GM21529 (cell line): Measurements from ENCODE around the gene EPHB1.

Experiments
- ATAC-seq: cut with Tn5 transposase; IDR thresholded peaks from one replicate; pipeline ENCODE4 v1.9.1; 2021; ENCODE audit not compliant: unreplicated experiment

The EPHB1 gene

DNA sequence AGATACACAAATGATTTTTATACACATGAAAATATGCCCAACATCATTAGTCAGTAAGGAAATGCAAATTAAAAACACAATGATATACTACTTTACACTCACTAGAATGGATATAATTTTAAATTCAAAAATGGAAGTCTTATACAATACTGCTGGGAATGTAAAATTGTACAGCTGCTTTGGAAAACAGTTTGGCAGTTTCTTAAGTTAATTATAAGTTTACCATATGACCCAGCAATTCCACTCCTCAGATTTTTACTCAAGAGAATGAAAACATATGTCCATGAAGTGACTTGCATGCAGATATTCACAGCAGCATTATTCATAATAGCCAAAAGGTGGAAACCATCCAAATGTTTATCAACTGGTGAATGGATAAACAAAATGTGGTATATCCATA lies 281.3 kb downstream of the EPHB1 start:
- no peak for ATAC-seq

DNA sequence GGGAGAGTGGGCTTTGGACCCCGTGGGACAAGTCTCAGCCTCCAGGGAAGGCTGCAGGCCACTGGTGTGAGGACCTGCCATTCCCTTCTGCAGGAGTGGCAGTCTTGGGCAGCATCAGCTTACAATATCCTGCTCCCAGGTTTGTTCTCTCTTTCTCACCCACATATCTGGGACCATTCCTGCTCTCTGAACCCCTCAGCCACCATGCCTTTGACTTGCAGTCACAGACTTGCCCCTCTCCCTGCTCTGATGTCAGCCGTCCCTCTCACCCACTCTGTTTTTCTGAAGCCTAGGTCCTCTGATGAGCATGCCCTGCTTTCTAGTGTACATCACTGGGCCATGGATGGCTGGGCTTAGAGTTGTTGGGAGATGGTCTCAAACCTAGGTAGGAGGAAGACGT lies 282.1 kb downstream of the EPHB1 start:
- ATAC-seq, result no peak

DNA sequence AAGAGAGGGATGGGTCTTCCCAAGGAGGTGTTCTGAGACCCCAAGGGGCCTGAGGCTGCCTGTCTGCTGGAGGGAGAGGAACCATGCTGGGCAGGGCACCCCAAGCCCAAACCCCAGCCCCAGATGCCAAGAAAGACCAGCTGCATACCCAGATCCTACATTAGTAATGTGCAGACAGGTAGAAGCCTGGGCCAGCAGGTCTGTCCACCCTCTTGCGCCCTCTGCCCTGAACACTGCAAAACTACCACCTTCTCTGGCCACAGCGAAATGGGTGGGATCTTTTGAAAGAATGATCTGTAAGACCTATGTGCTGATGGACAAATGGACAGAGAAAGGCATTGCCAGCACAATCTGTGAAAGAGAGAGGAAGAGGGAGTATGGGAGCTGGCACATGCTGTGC lies 283.2 kb downstream of the EPHB1 start:
- no peak for ATAC-seq

DNA sequence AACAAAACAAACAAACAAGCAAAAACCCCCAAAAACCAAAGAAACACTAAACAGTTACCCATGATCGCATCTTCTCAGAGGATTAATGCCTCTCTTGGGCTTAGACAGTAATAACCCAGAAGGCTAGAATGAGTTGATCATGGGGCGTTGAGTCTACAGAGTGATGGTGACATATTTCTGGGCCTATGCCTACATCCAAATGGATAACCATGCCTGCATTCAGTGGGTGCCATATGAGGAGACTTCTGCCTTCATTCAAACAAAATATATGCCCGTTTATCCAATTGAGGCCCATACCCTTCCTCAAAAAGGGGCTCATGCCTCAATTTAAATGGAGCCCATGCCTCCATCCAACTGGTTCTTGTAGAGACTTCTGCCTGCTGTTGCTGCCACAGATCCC lies 284.0 kb downstream of the EPHB1 start:
- ATAC-seq, result no peak

GRCh38 chr3:135081451-135081850 lies 286.4 kb downstream of the EPHB1 start:
- ATAC-seq, result no peak

GRCh38 chr3:135081856-135082434 lies 286.9 kb downstream of the EPHB1 start:
- no peak for ATAC-seq

DNA sequence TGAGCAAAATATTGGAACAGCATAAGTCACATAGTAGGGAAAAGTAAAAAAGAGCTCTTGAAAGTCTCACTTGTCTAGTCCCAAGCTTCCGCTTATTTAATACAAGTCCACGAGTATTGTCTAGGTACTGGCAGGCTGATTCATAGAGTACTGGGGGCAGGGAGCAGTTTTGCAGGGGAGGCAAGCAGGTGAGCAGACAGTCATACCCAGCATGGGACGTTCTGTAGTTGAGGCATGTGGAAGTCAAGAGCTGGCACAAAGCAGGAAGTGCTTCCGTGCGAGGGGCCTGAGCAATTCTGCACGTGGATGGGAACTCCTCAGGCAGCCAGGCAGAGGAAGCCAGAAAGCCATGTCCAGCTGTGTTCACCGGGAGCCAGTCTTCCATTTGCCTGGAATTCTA lies 287.6 kb downstream of the EPHB1 start:
- ATAC-seq, result no peak

GRCh38 chr3:135083179-135083578 lies 288.1 kb downstream of the EPHB1 start:
- no peak for ATAC-seq

- ATAC-seq, result no peak
Observed at GRCh38 chr3:135083756-135084155, 288.7 kb downstream of the EPHB1 start.

- ATAC-seq, result no peak
Observed at GRCh38 chr3:135084405-135084804, 289.3 kb downstream of the EPHB1 start.

GRCh38 chr3:135084976-135085375 lies 289.9 kb downstream of the EPHB1 start:
- no peak for ATAC-seq

DNA sequence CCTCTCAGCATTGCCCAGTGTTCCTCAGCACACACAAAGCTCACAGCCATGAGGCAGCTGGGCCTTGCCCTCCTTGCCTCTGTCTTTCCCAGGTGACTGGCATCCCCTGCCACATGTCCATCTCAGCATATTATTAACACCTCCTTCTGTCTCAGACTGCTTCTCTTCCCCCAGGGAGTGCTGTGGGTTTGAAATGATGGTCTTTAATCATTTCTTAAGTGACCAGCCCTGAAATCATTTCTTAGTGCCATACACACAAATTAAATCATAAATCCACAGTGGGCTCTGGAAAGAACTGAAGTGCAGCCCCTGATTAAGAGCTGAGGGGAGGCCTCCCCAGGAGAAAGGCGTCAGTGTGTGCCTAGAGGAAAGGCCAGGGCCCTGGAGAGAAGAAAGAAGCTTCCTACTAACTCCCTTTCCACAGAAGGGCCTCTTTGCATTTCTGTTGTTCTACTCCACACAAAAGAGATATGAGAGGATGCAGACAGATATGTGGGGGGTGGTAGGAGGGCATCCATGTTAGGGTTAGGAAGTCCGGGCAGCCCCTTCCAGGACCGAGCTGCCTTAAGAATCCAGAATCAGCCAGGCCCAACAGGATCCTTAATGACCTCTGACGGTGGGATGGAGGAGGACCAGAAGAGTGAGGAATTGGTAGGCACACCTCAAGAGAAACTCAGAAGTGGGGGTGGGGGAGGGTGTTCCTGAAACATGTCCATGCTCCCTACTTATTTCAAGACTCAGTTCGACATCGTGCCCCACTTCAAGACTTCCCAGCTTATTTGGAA lies 290.8 kb downstream of the EPHB1 start:
- ATAC-seq, result no peak

DNA sequence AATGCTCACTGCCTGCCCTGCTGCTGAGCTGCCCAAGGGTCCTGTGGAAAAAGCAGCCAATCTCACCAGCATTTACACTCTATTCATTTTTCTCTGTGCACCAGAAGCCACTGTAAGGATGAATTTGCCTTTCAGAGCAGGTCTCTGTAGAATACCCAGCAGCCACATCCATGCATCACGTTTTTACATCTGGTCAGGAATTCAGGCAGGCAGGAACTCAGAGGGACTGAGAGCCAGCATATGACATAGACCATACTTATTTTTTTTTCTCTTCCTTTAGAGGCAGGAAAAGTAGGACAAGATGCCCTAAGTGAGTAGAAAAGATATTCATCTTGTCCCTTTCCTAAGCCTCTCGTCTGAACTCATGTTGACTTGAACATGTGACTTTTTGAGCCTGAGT lies 292.7 kb downstream of the EPHB1 start:
- ATAC-seq, result no peak

- ATAC-seq, result no peak
Observed at GRCh38 chr3:135089451-135089850, 294.4 kb downstream of the EPHB1 start.

GRCh38 chr3:135090020-135090717 lies 295.1 kb downstream of the EPHB1 start:
- ATAC-seq, result no peak

DNA sequence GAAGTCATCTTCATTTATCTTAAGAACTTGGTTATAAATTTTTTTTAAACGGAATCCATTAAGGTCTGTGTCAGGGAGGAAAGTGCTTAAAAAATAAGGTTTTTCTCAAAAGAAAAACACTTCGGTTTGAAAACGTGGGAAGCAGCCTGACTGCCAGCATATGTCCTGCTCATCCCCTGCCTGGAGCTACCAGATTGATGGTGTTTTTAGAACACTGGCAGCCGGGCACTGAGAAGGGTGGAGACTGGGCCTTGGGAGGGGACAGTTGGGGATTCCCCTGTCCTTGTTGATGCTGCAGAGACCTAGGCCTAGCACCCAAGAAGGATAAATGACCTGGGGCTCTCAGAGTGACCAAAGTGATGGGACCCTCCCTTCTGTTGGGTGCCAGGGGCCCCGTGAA lies 296.9 kb downstream of the EPHB1 start:
- no peak for ATAC-seq

DNA sequence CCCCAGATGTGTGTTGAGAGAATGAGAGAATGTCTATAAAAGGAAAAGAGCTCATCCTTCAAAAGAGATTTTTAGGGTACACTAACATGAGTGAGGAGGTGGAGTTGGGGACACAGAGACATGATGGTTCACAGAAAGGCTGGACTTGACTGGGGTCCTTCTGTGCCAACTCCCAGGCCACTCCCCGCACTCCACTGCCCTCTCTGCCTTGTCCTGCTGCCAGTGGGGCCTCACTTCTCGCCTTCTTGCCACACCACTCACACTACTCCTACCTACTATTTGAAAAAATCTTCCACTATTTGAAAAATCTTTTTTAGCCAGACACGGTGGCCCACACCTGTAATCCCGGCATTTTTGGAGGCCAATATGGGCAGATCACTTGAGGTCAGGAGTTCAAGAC lies 298.1 kb downstream of the EPHB1 start:
- ATAC-seq, result no peak

GRCh38 chr3:135097276-135097946 lies 302.4 kb downstream of the EPHB1 start:
- no peak for ATAC-seq

DNA sequence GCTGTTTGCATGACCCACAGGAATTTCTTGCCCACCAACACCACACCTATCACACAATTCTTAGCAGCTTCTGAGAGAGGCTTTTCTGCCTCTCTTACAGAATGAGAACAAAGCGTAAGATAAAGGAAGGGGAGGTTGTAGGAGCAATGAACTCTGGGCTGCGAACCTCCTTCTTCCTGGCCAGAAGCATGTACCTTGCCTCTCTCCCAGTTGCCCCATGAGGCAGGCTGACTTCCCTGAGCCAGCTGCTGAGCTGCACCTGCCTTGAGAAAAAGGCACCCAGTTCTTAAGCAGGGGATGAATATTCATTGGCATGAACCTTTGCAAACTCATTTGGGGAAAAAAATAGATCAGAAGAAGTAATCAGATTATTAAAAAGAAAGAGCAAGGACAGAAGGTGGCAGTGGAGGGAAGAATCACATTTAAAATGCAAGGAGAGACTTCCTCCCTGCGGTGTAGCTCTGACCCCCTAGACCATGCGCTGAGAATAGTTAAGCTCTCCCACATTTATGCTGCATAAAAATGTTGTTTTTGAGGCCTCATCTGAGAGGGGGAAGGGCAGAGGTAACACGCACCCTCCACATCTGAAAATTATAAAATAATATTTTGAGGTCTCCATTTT lies 304.8 kb downstream of the EPHB1 start:
- ATAC-seq, result no peak

GRCh38 chr3:135100366-135100765 lies 305.3 kb downstream of the EPHB1 start:
- ATAC-seq, result no peak

- ATAC-seq, result no peak
Observed at GRCh38 chr3:135103917-135104316, 308.9 kb downstream of the EPHB1 start.
